ENCODE measurements around the gene MMP11. TPM values are rescaled to one million over a fixed set of nuclear protein-coding genes. Genes with fewer than 3 reads are reported as not detected.

MMP11 gene
- total RNA-seq, 1 experiment from 2014 or later: 12.8 TPM

- Histone ChIP-seq H3K36me3 (replicated peaks; ENCODE audit: control insufficient read depth, insufficient read depth, low read length) (no peaks in the 10 kb centered on the region; the same call in 1 of the 2 replicates), H3K27me3 (ENCODE audit: control insufficient read depth, insufficient read depth, low read length) (peaks cover 23% of the 10 kb centered on the region), H3K4me3 (ENCODE audit: insufficient read depth, low read depth, low read length) (no peak overlapping the region)
- DNase-seq: peak; percentile 29
Measured at GRCh38 chr22:23769321-23769965, 3.2 kb upstream of the MMP11 start.

- peak overlapping the region; percentile 36 for H3K4me3 ChIP-seq (ENCODE audit: insufficient read depth, low read depth, low read length)
- peaks cover 24% of the 10 kb centered on the region for H3K27me3 ChIP-seq (ENCODE audit: control insufficient read depth, insufficient read depth, low read length)
- H3K36me3 ChIP-seq (replicated peaks; ENCODE audit: control insufficient read depth, insufficient read depth, low read length): no peaks in the 10 kb centered on the region
- DNase-seq: no peak
Measured at GRCh38 chr22:23772315-23772648, 367 bp upstream of the MMP11 start.

- H3K36me3 ChIP-seq (replicated peaks; ENCODE audit: control insufficient read depth, insufficient read depth, low read length): no peaks in the 10 kb centered on the region
- H3K4me3 ChIP-seq (ENCODE audit: insufficient read depth, low read depth, low read length): peak overlapping the region; percentile 54; the same call in 1 of the 2 replicates
- DNase-seq: peak; percentile 60
- H3K27me3 ChIP-seq (ENCODE audit: control insufficient read depth, insufficient read depth, low read length): peaks cover 24% of the 10 kb centered on the region
Measured at GRCh38 chr22:23773483-23774113, 949 bp downstream of the MMP11 start.

- no peak overlapping the region for H3K4me3 ChIP-seq (ENCODE audit: insufficient read depth, low read depth, low read length)
- H3K36me3 ChIP-seq (replicated peaks; ENCODE audit: control insufficient read depth, insufficient read depth, low read length): no peaks in the 10 kb centered on the region
- peaks cover 20% of the 10 kb centered on the region for H3K27me3 ChIP-seq (ENCODE audit: control insufficient read depth, insufficient read depth, low read length)
- no peak for DNase-seq
Measured at GRCh38 chr22:23774114-23774921, 1.7 kb downstream of the MMP11 start.

- Histone ChIP-seq H3K36me3 (replicated peaks; ENCODE audit: control insufficient read depth, insufficient read depth, low read length) (no peaks in the 10 kb centered on the region), H3K4me3 (ENCODE audit: insufficient read depth, low read depth, low read length) (no peak overlapping the region), H3K27me3 (ENCODE audit: control insufficient read depth, insufficient read depth, low read length) (peaks cover 20% of the 10 kb centered on the region)
- no peak for DNase-seq
Measured at GRCh38 chr22:23774922-23775436, 2.3 kb downstream of the MMP11 start.

GRCh38 chr22:23775779-23776375 is 3.2 kb downstream of the MMP11 start:
- Histone ChIP-seq H3K4me3 (ENCODE audit: insufficient read depth, low read depth, low read length) (no peak overlapping the region), H3K36me3 (replicated peaks; ENCODE audit: control insufficient read depth, insufficient read depth, low read length) (no peaks in the 10 kb centered on the region), H3K27me3 (ENCODE audit: control insufficient read depth, insufficient read depth, low read length) (peaks cover 20% of the 10 kb centered on the region)
- DNase-seq: no peak

GRCh38 chr22:23777776-23778576 is 5.3 kb downstream of the MMP11 start:
- H3K4me3 ChIP-seq (ENCODE audit: insufficient read depth, low read depth, low read length): no peak overlapping the region
- no peaks in the 10 kb centered on the region for H3K36me3 ChIP-seq (replicated peaks; ENCODE audit: control insufficient read depth, insufficient read depth, low read length)
- H3K27me3 ChIP-seq (ENCODE audit: control insufficient read depth, insufficient read depth, low read length): peaks cover 15% of the 10 kb centered on the region
- no peak for DNase-seq

GRCh38 chr22:23778577-23778900 is 5.9 kb downstream of the MMP11 start:
- no peak overlapping the region for H3K4me3 ChIP-seq (ENCODE audit: insufficient read depth, low read depth, low read length)
- H3K27me3 ChIP-seq (ENCODE audit: control insufficient read depth, insufficient read depth, low read length): peaks cover 10% of the 10 kb centered on the region
- no peak for DNase-seq
- H3K36me3 ChIP-seq (replicated peaks; ENCODE audit: control insufficient read depth, insufficient read depth, low read length): no peaks in the 10 kb centered on the region

- H3K36me3 ChIP-seq (replicated peaks; ENCODE audit: control insufficient read depth, insufficient read depth, low read length): no peaks in the 10 kb centered on the region
- no peak for DNase-seq
Measured at GRCh38 chr22:23779083-23779482, 6.4 kb downstream of the MMP11 start.

GRCh38 chr22:23779731-23780130 is 7.1 kb downstream of the MMP11 start:
- no peak for DNase-seq
- Histone ChIP-seq H3K27me3 (ENCODE audit: control insufficient read depth, insufficient read depth, low read length) (no peaks in the 10 kb centered on the region; the same call in 1 of the 2 replicates), H3K36me3 (replicated peaks; ENCODE audit: control insufficient read depth, insufficient read depth, low read length) (no peaks in the 10 kb centered on the region), H3K4me3 (ENCODE audit: insufficient read depth, low read depth, low read length) (no peak overlapping the region)

More at GRCh38 chr22:23779083-23779482, 6.4 kb downstream of the MMP11 start:
- Histone ChIP-seq H3K4me3 (ENCODE audit: insufficient read depth, low read depth, low read length) (no peak overlapping the region), H3K27me3 (ENCODE audit: control insufficient read depth, insufficient read depth, low read length) (peaks cover 4% of the 10 kb centered on the region)

GRCh38 chr22:23780146-23780748 is 7.6 kb downstream of the MMP11 start:
- H3K36me3 ChIP-seq (replicated peaks; ENCODE audit: control insufficient read depth, insufficient read depth, low read length): no peaks in the 10 kb centered on the region
- no peak overlapping the region for H3K4me3 ChIP-seq (ENCODE audit: insufficient read depth, low read depth, low read length)
- no peaks in the 10 kb centered on the region; the same call in 1 of the 2 replicates for H3K27me3 ChIP-seq (ENCODE audit: control insufficient read depth, insufficient read depth, low read length)
- DNase-seq: no peak

GRCh38 chr22:23781065-23781464 is 8.4 kb downstream of the MMP11 start:
- no peak for DNase-seq

GRCh38 chr22:23781511-23782183 is 9.0 kb downstream of the MMP11 start:
- no peaks in the 10 kb centered on the region; the same call in 1 of the 2 replicates for H3K27me3 ChIP-seq (ENCODE audit: control insufficient read depth, insufficient read depth, low read length)
- H3K36me3 ChIP-seq (replicated peaks; ENCODE audit: control insufficient read depth, insufficient read depth, low read length): no peaks in the 10 kb centered on the region
- no peak for DNase-seq
- H3K4me3 ChIP-seq (ENCODE audit: insufficient read depth, low read depth, low read length): no peak overlapping the region

More at GRCh38 chr22:23781065-23781464, 8.4 kb downstream of the MMP11 start:
- H3K27me3 ChIP-seq (ENCODE audit: control insufficient read depth, insufficient read depth, low read length): no peaks in the 10 kb centered on the region; the same call in 1 of the 2 replicates
- H3K4me3 ChIP-seq (ENCODE audit: insufficient read depth, low read depth, low read length): no peak overlapping the region
- no peaks in the 10 kb centered on the region for H3K36me3 ChIP-seq (replicated peaks; ENCODE audit: control insufficient read depth, insufficient read depth, low read length)

Measured in H7 (cell line).